Activated CD4-positive, alpha-beta T cell treated with anti-CD3 and anti-CD28 coated beads, Interleukin-10, Interleukin-2, amounts not matched to agents 100 ng/mL and 50 ng/mL, durations not matched to agents 16 hours and 8 hours (primary cell): ENCODE data around the gene DECR2.
"Not testable (repeated sequence)": the region's sequence is repeated elsewhere in the genome, so short reads cannot be mapped to it uniquely, and the experiment has no call there.

Experiments
- DNase-seq: peaks from one replicate; pipeline ENCODE4 v3.0.0-alpha.2; 2020

The DECR2 gene

DNA sequence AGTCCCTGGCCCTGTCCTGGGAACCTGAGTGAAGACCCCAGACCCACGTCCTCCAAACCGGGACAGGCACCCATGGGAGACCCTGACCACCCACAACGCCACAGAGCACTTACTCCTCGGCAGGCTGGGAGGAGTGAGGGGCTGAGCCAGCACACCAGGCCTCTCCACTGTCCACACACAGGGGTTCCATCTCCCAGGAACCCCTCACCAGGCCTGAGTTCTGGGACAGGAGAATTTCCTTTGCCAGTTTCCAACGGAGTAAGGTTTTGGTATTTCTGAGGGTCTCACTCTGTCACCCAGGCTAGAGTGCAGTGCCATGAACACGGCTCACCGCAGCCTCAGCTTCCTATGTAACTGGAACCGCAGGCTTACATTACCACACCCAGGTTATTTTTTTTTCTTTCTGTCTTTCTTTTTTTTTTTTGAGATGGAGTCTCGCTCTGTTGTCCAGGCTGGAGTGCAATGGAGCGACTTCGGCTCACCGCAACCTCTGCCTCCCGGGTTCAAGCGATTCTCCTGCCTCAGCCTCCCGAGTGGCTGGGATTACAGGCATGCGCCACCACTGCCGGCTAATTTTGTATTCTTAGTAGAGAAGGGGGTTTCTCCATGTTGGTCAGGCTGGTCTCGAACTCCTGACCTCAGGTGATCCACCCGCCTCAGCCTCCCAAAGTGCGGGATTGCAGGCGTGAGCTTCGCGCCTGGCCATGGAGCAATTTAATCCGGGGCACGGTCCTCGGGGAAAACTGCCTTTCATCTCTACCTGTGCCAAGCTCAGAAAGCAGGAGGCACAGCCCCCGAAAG, 21.5 kb upstream of the DECR2 start:
- no peak for DNase-seq

DNA sequence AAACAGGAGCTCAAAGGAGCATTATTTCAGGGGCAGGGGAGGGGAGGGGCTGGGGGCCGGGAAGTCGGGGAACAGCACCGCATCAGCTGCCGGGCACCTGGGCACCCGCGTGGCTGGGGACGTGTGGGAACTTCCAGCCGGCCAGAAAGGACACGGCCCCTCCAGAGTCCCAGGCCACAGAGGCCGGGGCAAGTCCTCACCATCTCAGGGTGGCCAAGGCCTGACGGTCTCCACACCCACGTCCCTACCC, 21.0 kb upstream of the DECR2 start:
- no peak for DNase-seq

GRCh38 chr16:381012-381788, 20.5 kb upstream of the DECR2 start:
- no peak for DNase-seq

- peak; percentile 69 for DNase-seq
These were observed 19.6 kb upstream of the DECR2 start, which contains the start of gene PGAP6 for GRCh38 chr16:381789-382717. Gene PGAP6, minus strand, starts transcription at chr16:381978. Its CDS starts 157 bp downstream, at chr16:381821.

DNA sequence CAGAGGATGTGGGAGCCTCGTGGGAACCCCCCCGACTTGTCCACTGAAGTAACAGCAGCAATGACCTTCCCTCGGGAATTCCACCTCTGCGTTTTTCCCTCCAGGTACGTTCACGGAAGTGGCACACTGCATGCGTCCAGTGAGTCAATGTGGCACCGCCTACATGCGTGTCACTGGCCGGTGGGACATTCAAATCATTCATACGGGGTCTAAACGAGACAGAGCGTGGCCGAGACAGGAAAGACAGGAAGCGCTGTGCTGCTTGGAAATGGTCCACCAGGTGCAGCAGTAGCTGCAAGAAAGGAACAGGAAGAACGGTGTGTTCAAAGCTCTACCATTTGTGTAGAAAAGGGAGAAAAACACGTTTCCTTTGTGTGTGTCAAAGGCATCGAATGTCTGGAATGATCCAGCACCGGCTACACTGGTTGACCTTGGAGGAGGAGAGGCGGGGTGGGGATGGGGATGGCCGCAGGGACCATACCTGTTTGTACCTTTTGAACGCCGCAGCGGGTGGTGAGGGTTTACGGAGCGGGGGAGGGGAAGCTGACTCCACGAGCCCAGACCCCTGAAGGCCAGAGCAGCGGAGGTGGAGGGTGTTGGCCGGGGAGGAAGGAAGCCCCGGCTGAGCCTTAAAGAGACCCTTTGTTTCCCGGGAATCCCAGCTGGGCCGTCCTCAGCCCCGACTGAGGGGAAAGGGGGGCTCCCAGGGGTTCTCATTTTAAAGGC, 18.2 kb upstream of the DECR2 start:
- DNase-seq: peak; percentile 51

DNA sequence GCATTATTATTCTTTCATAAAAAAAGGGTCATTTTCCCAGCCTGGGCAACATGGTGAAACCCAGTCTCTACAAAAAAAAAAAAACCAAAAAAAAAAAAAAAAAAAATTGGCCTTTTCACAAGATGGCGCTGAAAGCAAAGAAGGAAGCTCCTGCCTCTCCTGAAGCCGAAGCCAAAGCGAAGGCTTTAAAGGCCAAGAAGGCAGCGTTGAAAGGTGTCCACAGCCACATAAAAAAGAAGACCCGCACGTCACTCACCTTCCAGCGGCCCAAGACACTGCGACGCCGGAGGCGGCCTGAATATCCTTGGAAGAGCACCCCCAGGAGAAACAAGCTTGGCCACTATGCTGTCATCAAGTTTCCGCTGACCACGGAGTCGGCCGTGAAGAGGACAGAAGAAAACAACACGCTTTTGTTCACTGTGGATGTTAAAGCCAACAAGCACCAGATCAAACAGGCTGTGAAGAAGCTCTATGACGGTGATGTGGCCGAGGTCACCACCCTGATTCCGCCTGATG, 15.0 kb upstream of the DECR2 start:
- DNase-seq: no peak

DNA sequence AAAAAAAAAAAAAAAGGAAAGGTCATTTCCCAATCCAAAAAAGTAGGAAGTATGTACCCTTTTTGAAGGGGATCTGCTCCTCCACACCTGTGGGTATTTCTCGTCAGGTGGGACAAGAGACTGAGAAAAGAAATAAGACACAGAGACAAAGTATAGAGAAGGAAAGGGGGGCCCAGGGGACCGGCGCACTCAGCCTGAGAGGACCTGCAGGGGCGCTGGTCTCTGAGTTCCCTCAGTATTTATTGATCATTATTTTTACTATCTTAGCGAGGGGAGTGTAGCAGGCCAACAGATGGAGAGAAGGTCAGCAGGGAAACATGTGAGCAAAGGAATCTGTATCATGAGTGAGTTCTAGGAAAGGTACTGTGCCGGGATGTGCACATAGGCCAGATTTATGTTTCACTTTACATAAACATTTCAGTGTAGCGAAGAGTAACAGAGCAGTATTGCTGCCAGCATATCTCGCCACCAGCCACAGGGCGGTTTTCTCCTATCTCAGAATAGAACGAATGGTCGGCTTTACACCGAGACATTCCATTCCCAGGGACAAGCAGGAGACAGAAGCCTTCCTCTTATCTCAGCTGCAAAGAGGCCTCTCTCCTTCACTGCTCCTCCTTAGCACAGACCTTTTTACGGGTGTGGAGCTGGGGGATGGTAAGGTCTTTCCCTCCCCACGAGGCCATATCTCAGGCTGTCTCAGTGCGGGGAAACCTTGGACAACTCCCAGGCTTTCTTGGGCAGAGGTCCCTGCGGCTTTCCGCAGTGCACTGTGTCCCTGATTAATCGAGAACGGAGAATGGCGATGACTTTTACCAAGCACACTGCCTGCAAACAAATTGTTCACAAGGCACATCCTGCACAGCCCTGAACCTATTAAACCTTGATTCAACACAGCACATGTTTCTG, 13.7 kb upstream of the DECR2 start:
- DNase-seq: not testable (repeated sequence)

- no peak for DNase-seq
These were observed 12.3 kb upstream of the DECR2 start for GRCh38 chr16:389352-389751.

- DNase-seq: peak; percentile 88
These were observed 9.8 kb upstream of the DECR2 start for GRCh38 chr16:391885-392335.

GRCh38 chr16:392450-393030, 9.1 kb upstream of the DECR2 start:
- DNase-seq: peak; percentile 38

- DNase-seq: no peak
These were observed 5.5 kb upstream of the DECR2 start for GRCh38 chr16:396199-396598.

DNA sequence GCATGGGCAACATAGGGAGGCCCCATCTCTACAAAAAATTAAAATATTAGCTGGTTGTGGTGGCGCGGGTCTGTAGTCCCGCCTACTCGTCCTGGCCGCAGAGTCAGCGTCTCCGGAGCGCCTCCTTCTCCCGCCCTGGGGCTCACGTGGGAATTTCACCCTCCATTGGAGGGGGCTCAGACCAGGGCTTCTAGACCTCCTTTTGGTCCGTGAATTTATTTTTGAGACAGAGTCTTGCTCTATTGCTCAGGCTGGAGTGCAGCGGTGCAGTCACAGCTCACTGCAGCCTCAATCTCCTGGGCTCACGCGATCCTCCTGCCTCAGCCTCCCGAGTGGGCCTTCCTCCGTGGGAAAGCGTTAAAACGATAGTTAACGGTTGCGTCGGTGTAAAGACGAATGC, 5.1 kb upstream of the DECR2 start:
- no peak for DNase-seq

- no peak for DNase-seq
These were observed 4.5 kb upstream of the DECR2 start, which contains the start of gene NME4 for GRCh38 chr16:397135-397661. Gene NME4, plus strand, starts transcription at chr16:397199. Its CDS starts 24 bp downstream, at chr16:397223.

- no peak for DNase-seq
These were observed 3.9 kb upstream of the DECR2 start for GRCh38 chr16:397736-398332.

GRCh38 chr16:398561-399339, 2.9 kb upstream of the DECR2 start:
- no peak for DNase-seq

- DNase-seq: no peak
These were observed 2.2 kb upstream of the DECR2 start for GRCh38 chr16:399340-400019.

DNA sequence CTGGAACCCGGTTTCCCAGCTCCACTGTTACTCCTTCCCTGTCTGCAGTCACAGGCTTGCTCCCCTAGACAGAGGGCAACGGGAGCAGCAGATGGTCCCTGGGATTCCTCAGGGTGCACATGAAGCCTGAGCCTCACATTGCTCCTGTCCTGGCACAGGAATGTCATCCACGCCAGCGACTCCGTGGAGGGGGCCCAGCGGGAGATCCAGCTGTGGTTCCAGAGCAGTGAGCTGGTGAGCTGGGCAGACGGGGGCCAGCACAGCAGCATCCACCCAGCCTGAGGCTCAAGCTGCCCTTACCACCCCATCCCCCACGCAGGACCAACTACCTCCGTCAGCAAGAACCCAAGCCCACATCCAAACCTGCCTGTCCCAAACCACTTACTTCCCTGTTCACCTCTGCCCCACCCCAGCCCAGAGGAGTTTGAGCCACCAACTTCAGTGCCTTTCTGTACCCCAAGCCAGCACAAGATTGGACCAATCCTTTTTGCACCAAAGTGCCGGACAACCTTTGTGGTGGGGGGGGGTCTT, 1.6 kb upstream of the DECR2 start:
- DNase-seq: no peak

DNA sequence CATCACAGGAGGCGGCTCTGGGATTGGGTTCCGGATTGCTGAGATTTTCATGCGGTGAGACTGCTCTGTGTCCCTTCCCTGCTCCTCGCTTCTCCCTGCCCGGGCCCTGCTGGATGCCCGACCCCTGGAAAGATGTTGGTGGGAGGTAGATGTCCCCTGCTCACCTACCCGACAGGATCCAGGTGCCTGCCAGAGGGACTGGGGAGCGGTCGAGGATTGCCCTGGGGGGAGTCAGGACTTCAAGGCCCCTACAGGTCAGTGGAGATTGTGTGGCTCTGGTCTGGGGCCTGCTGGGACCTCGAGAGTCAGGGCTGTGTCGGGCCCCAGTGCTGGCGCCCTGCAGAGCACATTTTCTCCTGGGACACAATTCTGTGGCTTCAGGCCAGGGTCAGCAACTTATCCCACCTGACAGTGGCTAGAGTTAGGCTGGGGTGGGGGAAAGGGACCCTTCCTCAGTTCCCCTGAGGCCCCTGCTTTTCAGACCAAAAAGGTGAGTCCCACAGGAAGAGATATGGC, 3.3 kb downstream of the DECR2 start:
- no peak for DNase-seq
